Measurements from ENCODE around the gene SYNE1.
A peak's percentile ranks its signal among the peaks of the same experiment; 100 is the strongest.

SYNE1 gene

DNA sequence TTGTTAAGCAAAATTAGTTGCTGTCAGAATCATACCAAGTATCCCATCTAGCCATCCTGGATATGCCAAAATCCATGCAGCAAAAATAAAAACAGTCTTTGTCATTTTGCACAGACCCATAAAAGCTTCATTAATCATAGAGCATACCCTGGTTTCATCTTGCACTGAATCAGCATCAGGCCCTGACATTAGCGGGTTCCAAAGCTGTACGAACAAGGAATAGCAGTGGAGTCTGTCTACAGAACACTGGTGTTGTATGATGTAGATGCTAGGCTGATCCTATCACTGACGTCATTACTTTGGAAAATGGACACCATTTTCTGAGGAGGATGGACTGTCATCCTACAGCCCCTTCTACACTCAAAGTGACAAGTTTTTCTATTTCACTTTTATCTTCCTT is 514.1 kb downstream of the SYNE1 start:
- DNase-seq: no peak

DNA sequence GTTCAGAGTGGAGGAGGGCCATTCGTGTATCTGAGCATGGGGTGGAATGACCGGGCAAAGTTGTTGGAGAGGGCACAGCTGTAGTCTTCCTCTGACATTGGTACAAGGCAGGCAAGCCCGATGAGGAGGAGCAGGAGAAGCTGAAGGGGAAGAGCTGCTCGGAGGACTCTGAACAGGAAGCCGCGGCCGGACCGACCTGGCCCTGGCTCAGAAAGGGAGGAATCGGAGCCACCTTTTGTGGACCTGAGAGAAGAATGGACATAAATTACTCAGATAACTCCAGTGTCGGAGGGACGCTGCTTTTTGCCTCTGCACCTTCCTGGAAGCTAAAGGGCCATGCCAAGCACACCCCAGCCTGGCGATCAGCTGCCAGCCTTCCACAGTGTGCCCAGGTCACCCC is 514.7 kb downstream of the SYNE1 start:
- no peak for DNase-seq

DNA sequence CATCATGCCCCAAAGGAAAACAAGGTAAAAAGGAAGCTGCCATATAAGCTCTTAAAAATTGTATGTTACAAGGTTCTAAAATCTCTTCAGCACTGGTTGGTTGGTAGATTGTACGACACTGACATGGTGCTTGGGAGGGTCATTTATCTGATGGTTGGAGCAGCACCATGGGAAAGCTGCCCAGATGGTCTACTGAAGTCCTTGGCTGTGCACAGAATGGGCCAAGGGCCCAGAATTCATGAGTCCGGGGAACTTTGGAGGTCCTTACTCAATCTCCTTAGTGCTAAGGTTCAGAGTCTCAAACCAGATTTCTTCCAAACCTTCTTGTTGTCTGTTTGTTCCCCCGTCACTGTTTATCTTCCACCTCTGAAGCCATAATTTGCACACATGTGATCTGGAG is 515.3 kb downstream of the SYNE1 start:
- DNase-seq: no peak

DNA sequence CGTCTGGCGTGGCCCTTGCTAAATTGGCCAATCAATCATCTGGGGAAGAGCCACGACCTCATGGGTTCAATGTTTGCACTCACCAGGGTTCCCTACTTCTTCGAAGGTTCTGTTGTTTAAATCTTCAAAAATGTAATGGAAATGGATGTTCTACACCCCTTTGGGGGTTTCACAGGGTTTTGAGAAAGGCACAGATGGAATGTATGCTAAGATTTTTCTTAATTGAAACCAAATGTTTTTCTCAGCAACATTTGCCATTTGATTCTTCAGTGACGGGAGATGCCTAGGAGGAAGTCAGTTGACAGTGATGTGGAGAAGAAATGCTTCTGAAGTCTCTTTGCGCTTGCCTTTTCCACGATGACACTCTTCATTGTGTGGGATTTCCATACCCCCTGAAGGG is 517.3 kb downstream of the SYNE1 start:
- no peak for DNase-seq

DNA sequence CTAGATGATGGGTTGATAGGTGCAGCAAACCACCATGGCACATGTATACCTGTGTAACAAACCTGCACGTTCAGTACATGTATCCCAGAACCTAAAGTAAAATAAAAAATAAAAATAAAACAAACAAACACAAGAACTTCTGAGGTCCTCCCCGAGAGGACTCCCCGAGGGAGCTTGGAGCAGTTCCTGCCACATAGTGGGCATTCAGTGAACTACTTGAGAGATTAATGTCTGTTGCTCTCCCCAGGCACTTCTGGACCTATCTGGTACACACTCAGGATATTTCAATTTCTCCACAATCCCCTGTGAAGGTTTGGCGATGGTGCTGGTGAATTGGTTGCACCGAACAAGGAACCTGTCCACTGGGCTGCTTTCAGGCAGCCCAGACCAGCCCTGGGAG is 518.5 kb downstream of the SYNE1 start:
- DNase-seq: no peak

DNA sequence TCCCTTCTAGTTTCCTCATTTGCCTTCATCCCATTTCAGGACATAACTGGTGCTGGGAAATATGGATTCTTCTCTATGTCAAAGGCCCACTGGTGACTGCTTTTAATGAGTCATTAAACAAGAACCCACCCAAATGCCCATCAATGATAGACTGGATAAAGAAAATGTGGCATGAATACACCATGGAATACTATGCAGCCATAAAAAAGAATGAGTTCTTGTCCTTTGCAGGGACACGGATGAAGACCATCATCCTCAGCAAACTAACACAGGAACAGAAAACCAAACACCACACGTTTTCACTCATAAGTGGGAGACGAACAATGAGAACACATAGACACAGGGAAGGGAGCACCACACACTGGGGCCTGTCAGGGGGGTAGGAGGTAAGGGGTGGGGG is 518.9 kb downstream of the SYNE1 start:
- no peak for DNase-seq

DNA sequence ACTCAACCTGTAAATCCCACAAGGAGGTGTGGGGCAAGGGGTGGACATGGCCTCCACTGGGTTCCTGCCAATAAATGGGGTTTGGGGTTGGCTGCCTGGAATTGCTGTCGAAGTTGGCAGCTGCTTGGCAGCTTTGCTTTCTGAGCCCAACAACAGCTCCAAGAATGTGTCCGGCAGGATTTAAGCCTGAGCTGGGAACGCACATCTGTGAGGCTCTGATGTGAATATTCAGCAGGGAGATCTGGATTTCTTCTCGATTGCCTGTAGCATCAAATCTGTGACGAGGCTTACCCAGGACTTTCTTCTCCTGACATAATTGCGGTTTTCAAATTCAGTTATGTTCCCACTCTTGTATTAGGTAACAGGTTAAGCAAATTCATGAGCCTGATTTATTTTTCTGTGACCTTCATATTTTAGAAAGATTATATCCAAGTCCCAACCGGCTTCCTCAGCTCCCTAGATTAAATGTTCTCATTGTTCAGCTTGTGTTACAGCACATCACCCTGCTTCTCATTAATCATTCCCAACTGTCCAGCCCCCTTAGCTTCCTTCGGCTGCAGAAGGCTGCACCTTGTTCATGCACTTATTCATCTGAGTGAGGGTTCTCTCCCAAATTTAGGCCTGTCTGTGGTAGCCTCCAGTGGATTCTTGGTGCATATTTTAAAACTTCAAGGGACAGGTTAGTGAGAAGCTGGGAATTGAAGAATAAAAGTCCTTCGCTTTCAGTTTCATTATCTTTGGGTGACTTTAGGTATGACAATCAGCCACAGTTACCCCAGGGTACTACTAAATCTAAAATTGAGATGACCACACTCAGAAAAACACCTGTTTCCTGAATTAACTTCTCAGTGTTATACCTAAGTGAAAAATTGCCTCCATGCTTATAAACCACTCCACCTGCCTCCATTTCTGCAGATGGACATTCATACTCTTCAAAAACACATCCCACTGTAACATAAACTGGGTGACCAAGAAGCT is 519.7 kb downstream of the SYNE1 start:
- DNase-seq: no peak

DNA sequence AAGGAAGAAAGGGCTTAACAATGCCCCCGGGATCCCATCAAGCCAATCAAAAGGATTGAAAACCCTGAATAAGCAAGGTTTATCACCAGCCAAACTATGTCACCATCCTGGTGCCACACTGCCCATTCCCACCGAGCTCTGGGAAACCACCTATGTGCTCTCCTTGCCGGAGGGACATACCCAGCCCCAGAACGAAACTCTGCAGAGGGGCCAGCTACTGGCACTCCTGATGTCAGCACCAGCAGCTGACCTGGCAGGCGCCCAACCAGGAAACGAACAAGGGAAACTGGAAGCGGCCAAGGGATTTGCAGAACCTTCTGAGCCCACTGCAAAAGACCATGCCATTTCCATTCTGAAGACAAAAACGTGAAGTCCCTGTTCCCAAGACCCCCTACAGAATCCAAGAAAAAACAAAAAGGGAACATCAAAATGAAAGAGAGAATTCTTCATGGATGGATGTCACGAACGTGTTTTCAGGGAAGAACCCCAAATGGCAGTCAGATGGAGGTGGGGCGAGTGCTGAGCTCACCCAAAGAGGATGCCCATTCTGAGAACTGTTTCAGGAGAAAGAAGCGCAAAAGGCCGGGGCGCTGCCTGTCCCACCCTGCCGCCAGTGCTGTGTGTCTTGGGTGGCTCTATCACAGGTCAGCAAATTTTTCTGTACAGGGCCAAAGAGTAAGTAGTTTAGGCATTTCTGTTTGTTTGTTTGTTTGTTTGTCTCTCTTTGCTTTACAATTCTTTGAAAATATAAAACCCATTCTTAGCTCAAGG is 524.5 kb downstream of the SYNE1 start:
- no peak for DNase-seq

DNA sequence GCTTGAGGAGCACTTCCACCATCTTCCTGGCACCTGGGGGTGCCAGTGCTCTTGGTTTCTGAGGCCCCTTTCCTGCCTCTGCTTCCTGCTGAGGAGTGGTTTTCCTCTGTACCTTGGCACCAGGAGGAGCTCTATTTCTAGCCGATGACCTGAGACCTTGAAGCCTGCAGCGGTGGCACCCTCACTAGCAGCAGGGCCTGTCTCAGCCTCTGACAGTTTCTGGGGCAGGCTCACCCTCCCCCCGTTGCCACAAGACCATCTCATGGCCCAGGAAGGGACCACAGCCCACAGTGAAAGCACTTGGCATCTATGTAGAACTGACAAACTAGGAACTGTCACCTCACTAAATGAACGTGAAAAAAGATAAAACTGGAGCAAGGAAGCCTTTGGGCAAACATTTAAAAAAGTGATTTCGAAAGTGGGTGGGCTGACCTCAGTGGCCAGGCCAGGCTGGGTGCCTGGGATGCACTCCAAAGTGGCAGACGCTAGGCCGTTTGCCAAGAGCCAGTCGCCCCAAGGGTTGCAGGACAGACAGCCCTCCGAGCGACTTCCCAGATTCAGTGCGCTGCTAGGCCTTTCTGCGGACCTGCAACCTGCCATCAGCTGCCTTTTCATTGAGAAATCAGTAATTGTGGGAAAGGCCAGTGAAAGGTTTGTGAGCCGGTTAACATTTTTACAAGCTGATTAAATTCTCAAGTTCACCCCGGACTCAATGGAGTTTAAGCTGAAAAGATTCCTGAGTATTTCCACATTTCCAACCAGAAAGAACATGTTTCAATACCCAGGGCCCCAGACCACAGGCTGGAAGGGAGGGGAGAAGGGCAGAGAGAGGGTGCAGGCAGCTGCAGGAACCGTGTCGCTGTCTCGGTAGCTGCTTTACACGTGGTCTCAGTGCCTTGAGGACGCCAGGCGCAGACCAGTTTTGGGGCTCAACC is 526.0 kb downstream of the SYNE1 start:
- no peak for DNase-seq

DNA sequence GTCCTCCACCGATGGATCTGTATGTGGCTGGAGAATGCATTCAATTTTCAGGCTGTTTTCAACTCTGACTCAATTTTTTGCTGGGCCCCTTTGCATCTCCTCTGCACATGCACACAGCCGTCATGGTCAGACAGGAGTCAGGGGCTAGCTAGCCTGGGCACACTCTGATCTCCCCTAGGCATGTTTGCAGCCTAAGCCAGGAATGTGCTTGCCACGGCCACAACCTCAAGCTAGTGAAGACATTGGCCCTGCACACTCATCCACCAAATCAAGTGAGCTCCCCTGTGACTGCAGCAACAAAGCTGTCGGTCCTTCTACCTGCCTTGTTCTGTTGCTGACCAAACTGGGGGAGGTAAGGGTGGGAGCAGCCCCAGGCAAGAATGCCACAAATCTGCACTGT is 529.2 kb downstream of the SYNE1 start:
- DNase-seq: no peak

DNA sequence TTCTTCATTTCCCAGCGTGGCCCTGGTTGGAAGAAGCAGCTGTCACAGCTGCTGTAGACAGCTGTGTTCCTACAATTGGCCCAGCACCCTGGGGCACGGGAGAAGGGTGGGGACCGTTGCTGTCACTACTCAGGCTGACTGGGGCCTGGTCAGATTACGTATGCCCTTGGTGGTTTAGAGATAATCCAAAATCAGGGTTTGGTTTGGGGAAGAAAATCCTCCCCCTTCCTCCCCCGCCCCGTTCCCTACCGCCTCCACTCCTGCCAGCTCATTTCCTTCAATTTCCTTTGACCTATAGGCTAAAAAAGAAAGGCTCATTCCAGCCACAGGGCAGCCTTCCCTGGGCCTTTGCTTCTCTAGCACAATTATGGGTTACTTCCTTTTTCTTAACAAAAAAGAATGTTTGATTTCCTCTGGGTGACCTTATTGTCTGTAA is 537.0 kb downstream of the SYNE1 start:
- DNase-seq: no peak

DNA sequence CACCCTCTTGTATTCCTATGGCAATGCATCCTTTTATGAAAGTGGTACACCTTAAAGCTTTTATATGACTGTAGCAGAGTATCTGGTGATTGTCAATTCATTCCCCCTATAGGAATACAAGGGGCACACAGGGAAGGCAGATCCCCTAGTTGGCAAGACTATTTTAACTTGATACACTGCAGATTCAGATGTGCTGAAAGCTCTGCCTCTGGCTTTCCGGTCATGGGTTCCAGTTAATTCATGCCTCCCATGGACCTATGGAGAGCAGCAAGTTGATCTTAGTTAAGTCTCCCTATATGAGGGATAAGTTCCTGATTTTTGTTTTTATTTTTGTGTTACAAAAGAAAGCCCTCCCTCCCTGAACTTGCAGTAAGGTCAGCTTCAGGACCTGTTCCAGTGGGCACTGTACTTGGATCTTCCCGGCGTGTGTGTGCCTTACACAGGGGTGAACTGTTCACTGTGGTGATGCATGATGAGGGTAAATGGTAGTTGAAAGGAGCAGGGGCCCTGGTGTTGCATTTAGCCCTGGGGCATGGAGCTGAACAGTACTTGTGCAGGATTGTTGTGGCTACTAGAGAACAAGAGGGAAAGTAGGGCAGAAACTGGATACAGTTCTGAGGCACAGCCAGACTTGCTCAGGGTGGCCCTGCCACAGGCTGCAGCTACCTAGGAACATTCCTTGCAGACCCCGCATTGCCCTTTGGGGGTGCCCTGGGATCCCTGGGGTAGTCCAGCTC is 537.5 kb downstream of the SYNE1 start:
- DNase-seq: no peak

DNA sequence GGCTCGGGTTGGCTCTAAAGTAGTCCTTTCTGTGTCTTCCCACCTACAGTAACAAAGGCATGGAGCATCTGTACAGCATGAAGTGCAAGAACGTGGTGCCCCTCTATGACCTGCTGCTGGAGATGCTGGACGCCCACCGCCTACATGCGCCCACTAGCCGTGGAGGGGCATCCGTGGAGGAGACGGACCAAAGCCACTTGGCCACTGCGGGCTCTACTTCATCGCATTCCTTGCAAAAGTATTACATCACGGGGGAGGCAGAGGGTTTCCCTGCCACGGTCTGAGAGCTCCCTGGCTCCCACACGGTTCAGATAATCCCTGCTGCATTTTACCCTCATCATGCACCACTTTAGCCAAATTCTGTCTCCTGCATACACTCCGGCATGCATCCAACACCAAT is 538.5 kb downstream of the SYNE1 start:
- no peak for DNase-seq

DNA sequence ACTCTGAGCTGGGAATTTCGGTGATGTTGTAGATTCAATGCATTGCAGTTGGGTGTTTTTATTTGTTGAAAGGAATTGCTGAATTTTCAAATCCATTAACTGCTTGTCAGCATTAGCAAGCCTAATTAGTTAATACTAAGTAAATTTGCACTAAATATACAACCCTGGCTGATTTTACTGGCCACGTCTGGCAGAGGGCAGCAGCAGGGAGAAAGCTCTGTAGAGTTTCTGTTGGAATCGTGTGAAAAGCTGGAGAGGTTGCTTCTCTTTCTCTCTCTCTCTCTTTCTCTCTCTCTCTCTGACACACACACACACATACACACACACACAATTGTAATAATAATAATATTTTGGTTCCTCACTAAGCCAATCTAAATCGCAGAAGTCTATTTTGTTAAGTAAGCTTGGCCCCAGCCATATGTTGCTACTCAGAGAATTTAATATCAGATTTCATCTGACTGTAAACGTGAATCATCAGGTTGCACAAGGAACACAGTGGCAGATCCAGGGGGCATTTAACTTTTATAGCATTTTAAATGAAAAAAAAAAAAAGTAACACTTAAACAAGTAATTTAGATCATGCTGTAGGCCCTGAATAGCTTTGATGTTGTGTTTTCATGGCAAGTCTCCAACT is 540.2 kb downstream of the SYNE1 start:
- DNase-seq: no peak

DNA sequence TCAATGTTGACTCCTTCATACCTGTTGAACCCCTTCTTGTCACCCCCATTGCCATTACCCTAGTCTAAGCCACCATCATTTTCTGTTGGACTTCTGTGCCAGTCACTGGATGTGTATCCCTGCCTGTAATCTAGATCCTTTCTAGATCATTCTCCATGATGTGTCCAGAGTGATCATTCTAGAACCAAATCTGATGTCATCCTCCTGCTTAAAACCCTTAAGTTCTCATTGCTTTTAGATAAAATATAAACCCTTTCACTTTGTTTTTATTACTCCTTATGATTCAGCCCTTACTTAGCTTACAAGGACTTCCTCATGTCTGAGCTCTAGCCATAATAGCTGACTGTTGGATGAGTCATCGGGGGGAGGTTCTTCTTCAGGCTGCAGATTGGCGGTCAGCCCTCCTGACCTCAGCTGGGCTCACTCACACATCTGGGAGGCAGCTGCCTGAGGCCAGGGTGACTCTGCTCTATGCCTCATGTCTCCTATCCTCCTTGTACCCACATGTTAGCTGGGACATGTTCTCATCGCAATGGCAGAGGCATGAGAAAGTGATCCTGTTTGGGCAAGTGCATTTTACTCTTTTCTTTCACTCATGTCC is 542.1 kb downstream of the SYNE1 start:
- DNase-seq: peak; percentile 9

DNA sequence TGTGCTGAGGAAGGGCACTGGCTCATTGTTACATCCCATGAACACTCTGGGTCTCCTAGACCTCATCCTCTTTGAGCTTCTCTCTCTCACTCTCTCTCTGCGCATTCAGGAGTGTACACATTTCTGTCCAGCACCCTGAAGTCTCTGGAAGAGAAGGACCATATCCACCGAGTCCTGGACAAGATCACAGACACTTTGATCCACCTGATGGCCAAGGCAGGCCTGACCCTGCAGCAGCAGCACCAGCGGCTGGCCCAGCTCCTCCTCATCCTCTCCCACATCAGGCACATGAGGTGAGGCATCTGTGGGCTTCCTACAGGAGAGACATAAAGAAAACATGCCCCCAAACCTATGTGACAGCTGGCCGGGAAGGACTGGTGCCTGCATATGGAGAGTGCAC is 542.9 kb downstream of the SYNE1 start:
- no peak for DNase-seq

DNA sequence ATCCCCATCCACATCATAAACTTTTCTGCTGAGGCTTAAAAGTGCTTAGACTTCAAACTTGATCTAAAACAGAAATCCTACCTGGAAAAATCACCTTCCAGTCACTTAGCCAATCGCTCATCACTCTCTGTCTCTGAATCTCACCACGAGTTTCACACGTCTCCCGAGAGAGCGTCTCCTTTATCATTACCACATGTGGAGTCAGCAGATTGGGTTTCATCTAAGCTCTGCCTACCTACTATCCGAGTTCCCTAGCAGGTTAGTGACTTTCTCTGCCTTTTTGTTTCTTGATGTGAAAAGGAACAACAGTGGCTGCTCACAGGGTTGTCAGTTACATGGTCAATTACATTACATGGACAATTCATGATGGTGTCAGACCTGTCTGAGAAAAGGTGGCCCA is 543.5 kb downstream of the SYNE1 start:
- no peak for DNase-seq

DNA sequence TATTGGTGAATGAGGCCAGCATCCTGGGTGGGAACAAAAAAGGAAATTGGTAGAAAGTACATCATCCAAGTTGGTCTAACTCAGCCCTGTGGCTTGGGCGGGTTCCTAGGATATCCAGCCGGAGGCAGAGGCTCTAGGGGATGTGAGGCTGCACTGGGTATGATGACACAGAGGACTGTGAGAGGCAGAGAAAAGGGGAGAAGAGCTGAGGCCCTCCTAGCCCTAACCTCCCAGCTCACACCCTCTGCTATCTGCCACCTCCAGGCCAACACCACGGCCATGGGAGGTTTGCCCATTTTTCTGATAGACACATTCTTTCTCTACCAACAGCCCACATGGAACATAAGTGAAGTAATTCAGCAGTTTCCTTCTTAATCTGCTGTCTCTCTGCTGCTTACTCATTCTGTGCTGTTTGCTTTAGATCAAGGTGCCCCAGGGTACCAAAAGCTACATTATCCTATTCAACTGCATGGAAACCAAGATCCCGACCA is 545.3 kb downstream of the SYNE1 start:
- no peak for DNase-seq

DNA sequence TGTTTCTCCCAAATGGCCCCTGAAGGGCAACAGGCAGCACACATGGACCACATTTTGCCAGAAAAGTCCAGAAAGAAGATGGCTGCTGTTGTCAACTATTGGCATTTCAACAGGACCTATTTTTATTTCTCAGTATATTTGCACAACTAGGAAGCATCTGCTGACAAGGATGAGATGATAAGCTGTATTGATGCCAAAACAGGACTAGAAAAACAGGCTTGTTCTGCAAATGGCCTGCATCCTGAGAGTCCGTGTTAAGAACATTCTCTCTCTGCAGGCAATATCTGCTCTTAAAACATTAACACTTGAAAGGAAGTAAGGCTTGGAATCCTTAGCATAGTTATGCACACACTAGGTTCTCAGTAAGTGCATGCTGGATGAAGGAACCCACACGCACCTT is 546.0 kb downstream of the SYNE1 start:
- DNase-seq: no peak

DNA sequence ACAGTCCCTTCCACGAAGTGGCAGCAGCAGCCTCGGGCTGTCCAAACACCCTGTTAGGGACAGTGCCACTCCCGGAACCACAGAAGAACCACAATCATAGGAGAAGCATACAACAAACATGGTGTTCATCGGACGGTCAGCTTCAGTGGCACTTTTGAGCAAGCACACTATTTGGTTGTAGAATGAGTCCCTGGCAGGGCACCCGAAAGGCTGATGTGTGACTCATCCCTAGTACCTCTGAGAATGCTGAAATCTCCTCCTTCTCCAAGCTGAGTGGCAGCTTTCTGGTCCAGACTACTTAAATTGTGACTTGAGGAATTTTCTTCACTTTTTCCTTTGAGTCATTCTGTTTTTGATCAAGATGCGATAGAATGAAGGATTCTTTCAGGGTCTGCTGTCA is 547.2 kb downstream of the SYNE1 start:
- DNase-seq: no peak

DNA sequence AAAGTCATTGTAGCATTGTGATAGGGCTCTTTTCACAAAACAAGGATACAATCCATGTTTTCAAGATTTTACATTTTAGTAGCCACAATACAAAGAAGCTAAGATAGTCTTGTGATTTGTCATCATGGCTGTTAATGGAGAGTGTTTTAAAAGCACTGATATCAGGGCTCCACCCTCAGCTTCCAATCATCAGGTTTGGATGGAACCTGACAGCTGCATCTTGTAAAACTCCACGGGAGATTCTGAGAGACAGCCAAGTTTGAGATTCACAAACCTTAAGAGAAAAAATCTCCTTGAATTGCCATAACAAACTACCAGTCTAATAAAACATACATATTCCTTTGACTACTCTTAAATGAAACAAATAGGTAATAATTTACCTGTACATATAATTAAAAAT is 549.5 kb downstream of the SYNE1 start:
- no peak for DNase-seq

All from CD4-positive, alpha-beta T cell treated with Interleukin-17A for 4 hours (primary cell).